GM12878 (cell line): ENCODE measurements around the gene BLOC1S3. TPM values are rescaled to one million over a fixed set of nuclear protein-coding genes. Genes with fewer than 3 reads are reported as not detected.

Experiments used
- ATAC-seq: fragments of 200-7000 bp; cut with Tn5 transposase; 3 replicates; pipeline ENCODE4 v1.9.1; 2020; ENCODE audit warnings: mild to moderate bottlenecking, moderate library complexity
- BruUV-seq: library from RNA; stranded (reverse); fragments of 400-500 nt; replicated peaks from 2 replicates; lab custom pipeline; 2021; lab: Mats Ljungman, UMichigan
- CTCF ChIA-PET: fragments of 300-600 bp; sonication (Branson Sonifier 250); formaldehyde crosslinking; extraction: SDS; loops from one replicate; lab custom pipeline; 2021; ENCODE audit warnings: inconsistent platforms; lab: Yijun Ruan, JAX
- POLR2A ChIA-PET: fragments of 350-600 bp; formaldehyde crosslinking; extraction: SDS; loops from one replicate; lab custom pipeline; 2021; ENCODE audit warnings: inconsistent platforms; lab: Charles Lee
- RAD21 ChIA-PET: fragments of 300-600 bp; sonication (Branson Sonifier 250); formaldehyde crosslinking; loops from one replicate; lab custom pipeline; 2023; ENCODE audit warnings: antibody characterized with exemption; ENCODE audit not compliant: unreplicated experiment; lab: Charles Lee
- SMC1A ChIA-PET: fragments of 300-600 bp; sonication (Branson Sonifier 250); formaldehyde crosslinking; loops from one replicate; lab custom pipeline; 2023; ENCODE audit not compliant: unreplicated experiment, uncharacterized antibody; lab: Charles Lee
- DNase-seq: peaks from one replicate; pipeline ENCODE4 v3.0.0-alpha.2; 2011; ENCODE audit warnings: low read depth, low spot score
- FAIRE-seq: peaks from 3 replicates; lab custom pipeline; 2011; peaks lifted over from hg19 to GRCh38; lab: Jason Lieb, UNC
- H2AFZ ChIP-seq: 2 replicates; pipeline ENCODE4 v1.6.0; 2011; ENCODE audit warnings: low read depth, low read length, control low read depth; ENCODE audit not compliant: control insufficient read depth
- H3K27ac ChIP-seq: 2 replicates; pipeline ENCODE4 v1.5.1; 2011; ENCODE audit warnings: control low read depth; ENCODE audit not compliant: control insufficient read depth, insufficient read depth
- H3K27me3 ChIP-seq, 2 experiments: replicated peaks in 1 of 2; 2 replicates each; pipeline versions ENCODE4 v1.6.0 to v1.6.1; 2011; ENCODE audit warnings: low read length in 1 of 2; ENCODE audit not compliant: control insufficient read depth in 2 of 2, insufficient read depth in 2 of 2
- H3K36me3 ChIP-seq, 2 experiments: 2 replicates each; pipeline ENCODE4 v1.5.1; 2011; ENCODE audit warnings: low read length in 1 of 2; ENCODE audit not compliant: control insufficient read depth in 2 of 2, insufficient read depth in 2 of 2
- H3K4me1 ChIP-seq: 2 replicates; pipeline ENCODE4 v1.6.1; 2011; ENCODE audit warnings: mild to moderate bottlenecking, low read length, moderate library complexity, mixed read lengths; ENCODE audit not compliant: control insufficient read depth, insufficient read depth
- H3K4me2 ChIP-seq: 2 replicates; pipeline ENCODE4 v1.6.0; 2011; ENCODE audit warnings: control low read depth; ENCODE audit not compliant: control insufficient read depth, insufficient read depth
- H3K4me3 ChIP-seq: fragments of 200-600 bp; sonication (generic); 2 replicates; pipeline ENCODE4 v1.5.1; 2016
- H3K79me2 ChIP-seq: 2 replicates; pipeline ENCODE4 v1.6.0; 2011; ENCODE audit warnings: low read length; ENCODE audit not compliant: control insufficient read depth, insufficient read depth
- H3K9ac ChIP-seq: 2 replicates; pipeline ENCODE4 v1.8.0; 2011; ENCODE audit warnings: low read length, control low read depth, mixed read lengths; ENCODE audit not compliant: control insufficient read depth, insufficient read depth
- H3K9me3 ChIP-seq: replicated peaks from 3 replicates; pipeline ENCODE4 v1.5.1; 2011; ENCODE audit warnings: mild to moderate bottlenecking, low read length; ENCODE audit not compliant: control insufficient read depth, insufficient read depth
- H4K20me1 ChIP-seq: 2 replicates; pipeline ENCODE4 v1.6.0; 2011; ENCODE audit not compliant: control insufficient read depth, insufficient read depth
- CHD1 ChIP-seq: IDR thresholded peaks from 2 replicates; pipeline ENCODE4 v1.6.1; 2012; ENCODE audit warnings: low read depth, low read length, improper control_type of control experiment
- CREB1 ChIP-seq: IDR thresholded peaks from 2 replicates; pipeline ENCODE4 v1.6.1; 2012; ENCODE audit warnings: low read depth, mild to moderate bottlenecking, inconsistent platforms
- EGR1 ChIP-seq, 2 experiments: IDR thresholded peaks; 1 replicate in 1 of 2; 2 replicates in 1 of 2; pipeline ENCODE4 v1.6.1; 2011 to 2012; ENCODE audit warnings: low read depth in 2 of 2, low read length in 2 of 2, borderline replicate concordance in 1 of 2, mild to moderate bottlenecking in 1 of 2, moderate library complexity in 1 of 2
- HCFC1 ChIP-seq: fragments of 150-350 bp; IDR thresholded peaks from 2 replicates; pipeline ENCODE4 v1.6.1; 2014; ENCODE audit warnings: low read length
- HDGF ChIP-seq: fragments of 450-650 bp; IDR thresholded peaks from 2 replicates; pipeline ENCODE4 v1.6.1; 2016; ENCODE audit warnings: antibody characterized with exemption
- IRF4 ChIP-seq: IDR thresholded peaks from 2 replicates; pipeline ENCODE4 v1.6.1; 2011; ENCODE audit warnings: low read depth, low read length
- KAT2A ChIP-seq: conservative IDR thresholded peaks from 2 replicates; pipeline ENCODE4 v1.6.1; 2011; ENCODE audit warnings: low read depth, low read length; ENCODE audit not compliant: control insufficient read depth
- NBN ChIP-seq: fragments of 450-650 bp; IDR thresholded peaks from 2 replicates; pipeline ENCODE4 v1.6.1; 2016
- NFYA ChIP-seq: IDR thresholded peaks from 2 replicates; pipeline ENCODE4 v1.6.1; 2011; ENCODE audit warnings: low read depth, mild to moderate bottlenecking, low read length, improper control_type of control experiment, borderline replicate concordance
- SMARCA5 ChIP-seq: fragments of 450-650 bp; IDR thresholded peaks from 2 replicates; pipeline ENCODE4 v1.6.1; 2017; ENCODE audit warnings: mild to moderate bottlenecking
- STAT3 ChIP-seq: IDR thresholded peaks from 2 replicates; pipeline ENCODE4 v1.6.1; 2011; ENCODE audit warnings: low read depth, low read length, improper control_type of control experiment
- TCF7 ChIP-seq: IDR thresholded peaks from 2 replicates; pipeline ENCODE4 v1.6.1; 2014; ENCODE audit warnings: antibody characterized with exemption, borderline replicate concordance
- WGBS: methylation state at CpG from one replicate; pipeline ENCODE4 v1.1.6; 2016; ENCODE audit warnings: low lambda C conversion rate; ENCODE audit not compliant: insufficient replicate concordance, insufficient coverage; ENCODE audit errors: missing lambda C conversion rate; 5-methylcytosine and 5-hydroxymethylcytosine counted together
- in situ Hi-C: fragments of 300-500 bp; cut with MboI; formaldehyde crosslinking; loops from 9 replicates; pipeline ENCODE4 v1.14.3; 2018; ENCODE audit warnings: mixed read lengths
- intact Hi-C: fragments of 100-400 bp; cut with micrococcal nuclease; formaldehyde crosslinking; loops from one replicate; pipeline ENCODE4 v1.14.2; 2022; ENCODE audit not compliant: unreplicated experiment
- polyA plus RNA-seq, 11 experiments: library from polyadenylated mRNA; depleted of rRNA in 4 of 11; unstranded in 6 of 11; stranded (reverse) in 5 of 11; fragments of >200 nt; fragmentation: Nextera tagmentation in 4 of 11; fragmentation: Illumina TruSeq in 1 of 11; extraction: Ambion mirVana in 4 of 11; extraction: Trizol in 1 of 11; gene quantifications; 1 replicate in 1 of 11; 2 replicates in 10 of 11; pipeline versions ENCODE4 v1.2.1 to v1.2.3, GENCODE V29; 2011 to 2016; ENCODE audit warnings: inconsistent platforms in 2 of 11, missing spikeins in 2 of 11, low read depth in 1 of 11
- total RNA-seq, 4 experiments: library from RNA; depleted of rRNA in 3 of 4; stranded (reverse); fragments of >200 nt in 3 of 4; fragmentation: Illumina TruSeq in 1 of 4; extraction: Trizol in 1 of 4; gene quantifications; 2 replicates each; pipeline versions ENCODE4 v1.2.1 to v1.2.3, GENCODE V29; 2013 to 2021
- TF ChIP-seq, protein P1 (sequence below): IDR thresholded peaks from 2 replicates; pipeline ENCODE4 v1.6.1; 2012; ENCODE audit warnings: low read length, inconsistent platforms
- TF ChIP-seq, protein P2 (sequence below): fragments of 450-650 bp; IDR thresholded peaks from 2 replicates; pipeline ENCODE4 v1.6.1; 2017; ENCODE audit warnings: mild to moderate bottlenecking, moderate library complexity
- TF ChIP-seq, protein P3 (sequence below): IDR thresholded peaks from 2 replicates; pipeline ENCODE4 v1.6.1; 2012; ENCODE audit warnings: low read depth, low read length, improper control_type of control experiment
- TF ChIP-seq, protein P4 (sequence below): IDR thresholded peaks from 2 replicates; pipeline ENCODE4 v1.6.1; 2011; ENCODE audit warnings: low read depth, low read length, improper control_type of control experiment, borderline replicate concordance
- TF ChIP-seq, protein P5 (sequence below): fragments of 450-650 bp; IDR thresholded peaks from 2 replicates; pipeline ENCODE4 v1.6.1; 2018; ENCODE audit warnings: borderline replicate concordance, mild to moderate bottlenecking; ENCODE audit not compliant: partially characterized antibody

Gene BLOC1S3
- total and polyA plus RNA-seq, 10 of the 15 experiments (the other 5 are each of a cell fraction or from before 2014, with no cell fraction given): 3.6 to 18.3 (median 10.4) TPM

DNA sequence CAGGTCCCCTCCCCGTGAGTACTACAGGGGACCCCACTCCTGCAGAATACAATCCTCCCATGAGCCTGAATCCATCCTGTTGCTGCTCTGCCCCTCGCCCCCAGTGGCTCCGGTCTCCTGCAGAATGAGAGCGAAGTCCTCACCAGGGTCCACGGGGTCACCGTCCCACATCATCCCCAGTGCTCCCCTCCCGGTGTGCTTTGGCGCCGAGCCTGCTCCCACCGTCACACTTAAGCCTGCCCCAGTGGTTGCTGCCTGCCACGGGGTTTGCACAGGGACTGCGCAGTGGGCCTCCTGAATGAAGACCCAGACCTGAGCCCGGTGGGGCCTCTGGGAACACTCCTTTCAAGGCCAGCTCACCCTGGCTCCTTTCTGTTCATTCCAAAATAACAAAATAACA is 48.3 kb upstream of the BLOC1S3 start:
- no peak overlapping the region for H2AFZ ChIP-seq
- ChIA-PET RAD21 (no interaction called here), CTCF (interaction anchor here (1.7 kb wide), 1 partner anchor 10 kb away, joined by 6 read pairs; no protein-coding TSS in a partner anchor), SMC1A (no interaction called here), POLR2A (interaction anchor here (1.4 kb wide), 1 partner anchor 51 kb away, joined by 3 read pairs; the partner anchor contains the start of gene GEMIN7)
- no peaks in the 10 kb centered on the region for H4K20me1 ChIP-seq
- peaks cover 3 to 5% of the 10 kb centered on the region in 2 experiments; a peak in 3 of 4 replicates for H3K36me3 ChIP-seq
- no peak overlapping the region for H3K9ac ChIP-seq
- H3K27ac ChIP-seq: no peak overlapping the region
- no TSS peak for BruUV-seq
- DNase-seq (no peak), FAIRE-seq (no peak), ATAC-seq (no peak)
- no peak overlapping the region for H3K4me3 ChIP-seq
- no peaks in the 10 kb centered on the region for H3K9me3 ChIP-seq
- H3K4me1 ChIP-seq: peaks cover 24% of the 10 kb centered on the region
- H3K4me2 ChIP-seq: no peak overlapping the region
- 89% methylated on average over 13 of the region's 13 CpGs for WGBS
- in situ Hi-C loops (no loop called here), intact Hi-C loops (no loop called here)
- H3K79me2 ChIP-seq: peaks cover 27% of the 10 kb centered on the region
- no peaks in the 10 kb centered on the region for H3K27me3 ChIP-seq
- TF ChIP-seq, protein P1, sequence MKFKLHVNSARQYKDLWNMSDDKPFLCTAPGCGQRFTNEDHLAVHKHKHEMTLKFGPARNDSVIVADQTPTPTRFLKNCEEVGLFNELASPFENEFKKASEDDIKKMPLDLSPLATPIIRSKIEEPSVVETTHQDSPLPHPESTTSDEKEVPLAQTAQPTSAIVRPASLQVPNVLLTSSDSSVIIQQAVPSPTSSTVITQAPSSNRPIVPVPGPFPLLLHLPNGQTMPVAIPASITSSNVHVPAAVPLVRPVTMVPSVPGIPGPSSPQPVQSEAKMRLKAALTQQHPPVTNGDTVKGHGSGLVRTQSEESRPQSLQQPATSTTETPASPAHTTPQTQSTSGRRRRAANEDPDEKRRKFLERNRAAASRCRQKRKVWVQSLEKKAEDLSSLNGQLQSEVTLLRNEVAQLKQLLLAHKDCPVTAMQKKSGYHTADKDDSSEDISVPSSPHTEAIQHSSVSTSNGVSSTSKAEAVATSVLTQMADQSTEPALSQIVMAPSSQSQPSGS: no peak
- TF ChIP-seq STAT3 (no peak), NBN (no peak), CREB1 (no peak), NFYA (no peak), TCF7 (no peak), EGR1 (IDR thresholded peaks at IDR 0.05; ENCODE audit: borderline replicate concordance in 1 of 2, low read depth in 2 of 2, low read length in 2 of 2) (no peak), HCFC1 (no peak), KAT2A (no peak), HDGF (no peak), IRF4 (no peak), SMARCA5 (no peak), CHD1 (no peak)
- TF ChIP-seq, protein P2, sequence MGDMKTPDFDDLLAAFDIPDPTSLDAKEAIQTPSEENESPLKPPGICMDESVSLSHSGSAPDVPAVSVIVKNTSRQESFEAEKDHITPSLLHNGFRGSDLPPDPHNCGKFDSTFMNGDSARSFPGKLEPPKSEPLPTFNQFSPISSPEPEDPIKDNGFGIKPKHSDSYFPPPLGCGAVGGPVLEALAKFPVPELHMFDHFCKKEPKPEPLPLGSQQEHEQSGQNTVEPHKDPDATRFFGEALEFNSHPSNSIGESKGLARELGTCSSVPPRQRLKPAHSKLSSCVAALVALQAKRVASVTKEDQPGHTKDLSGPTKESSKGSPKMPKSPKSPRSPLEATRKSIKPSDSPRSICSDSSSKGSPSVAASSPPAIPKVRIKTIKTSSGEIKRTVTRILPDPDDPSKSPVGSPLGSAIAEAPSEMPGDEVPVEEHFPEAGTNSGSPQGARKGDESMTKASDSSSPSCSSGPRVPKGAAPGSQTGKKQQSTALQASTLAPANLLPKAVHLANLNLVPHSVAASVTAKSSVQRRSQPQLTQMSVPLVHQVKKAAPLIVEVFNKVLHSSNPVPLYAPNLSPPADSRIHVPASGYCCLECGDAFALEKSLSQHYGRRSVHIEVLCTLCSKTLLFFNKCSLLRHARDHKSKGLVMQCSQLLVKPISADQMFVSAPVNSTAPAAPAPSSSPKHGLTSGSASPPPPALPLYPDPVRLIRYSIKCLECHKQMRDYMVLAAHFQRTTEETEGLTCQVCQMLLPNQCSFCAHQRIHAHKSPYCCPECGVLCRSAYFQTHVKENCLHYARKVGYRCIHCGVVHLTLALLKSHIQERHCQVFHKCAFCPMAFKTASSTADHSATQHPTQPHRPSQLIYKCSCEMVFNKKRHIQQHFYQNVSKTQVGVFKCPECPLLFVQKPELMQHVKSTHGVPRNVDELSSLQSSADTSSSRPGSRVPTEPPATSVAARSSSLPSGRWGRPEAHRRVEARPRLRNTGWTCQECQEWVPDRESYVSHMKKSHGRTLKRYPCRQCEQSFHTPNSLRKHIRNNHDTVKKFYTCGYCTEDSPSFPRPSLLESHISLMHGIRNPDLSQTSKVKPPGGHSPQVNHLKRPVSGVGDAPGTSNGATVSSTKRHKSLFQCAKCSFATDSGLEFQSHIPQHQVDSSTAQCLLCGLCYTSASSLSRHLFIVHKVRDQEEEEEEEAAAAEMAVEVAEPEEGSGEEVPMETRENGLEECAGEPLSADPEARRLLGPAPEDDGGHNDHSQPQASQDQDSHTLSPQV: no peak
- TF ChIP-seq, protein P3, sequence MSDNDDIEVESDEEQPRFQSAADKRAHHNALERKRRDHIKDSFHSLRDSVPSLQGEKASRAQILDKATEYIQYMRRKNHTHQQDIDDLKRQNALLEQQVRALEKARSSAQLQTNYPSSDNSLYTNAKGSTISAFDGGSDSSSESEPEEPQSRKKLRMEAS: no peak
- TF ChIP-seq, protein P4, sequence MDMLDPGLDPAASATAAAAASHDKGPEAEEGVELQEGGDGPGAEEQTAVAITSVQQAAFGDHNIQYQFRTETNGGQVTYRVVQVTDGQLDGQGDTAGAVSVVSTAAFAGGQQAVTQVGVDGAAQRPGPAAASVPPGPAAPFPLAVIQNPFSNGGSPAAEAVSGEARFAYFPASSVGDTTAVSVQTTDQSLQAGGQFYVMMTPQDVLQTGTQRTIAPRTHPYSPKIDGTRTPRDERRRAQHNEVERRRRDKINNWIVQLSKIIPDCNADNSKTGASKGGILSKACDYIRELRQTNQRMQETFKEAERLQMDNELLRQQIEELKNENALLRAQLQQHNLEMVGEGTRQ: no peak
- TF ChIP-seq, protein P5, sequence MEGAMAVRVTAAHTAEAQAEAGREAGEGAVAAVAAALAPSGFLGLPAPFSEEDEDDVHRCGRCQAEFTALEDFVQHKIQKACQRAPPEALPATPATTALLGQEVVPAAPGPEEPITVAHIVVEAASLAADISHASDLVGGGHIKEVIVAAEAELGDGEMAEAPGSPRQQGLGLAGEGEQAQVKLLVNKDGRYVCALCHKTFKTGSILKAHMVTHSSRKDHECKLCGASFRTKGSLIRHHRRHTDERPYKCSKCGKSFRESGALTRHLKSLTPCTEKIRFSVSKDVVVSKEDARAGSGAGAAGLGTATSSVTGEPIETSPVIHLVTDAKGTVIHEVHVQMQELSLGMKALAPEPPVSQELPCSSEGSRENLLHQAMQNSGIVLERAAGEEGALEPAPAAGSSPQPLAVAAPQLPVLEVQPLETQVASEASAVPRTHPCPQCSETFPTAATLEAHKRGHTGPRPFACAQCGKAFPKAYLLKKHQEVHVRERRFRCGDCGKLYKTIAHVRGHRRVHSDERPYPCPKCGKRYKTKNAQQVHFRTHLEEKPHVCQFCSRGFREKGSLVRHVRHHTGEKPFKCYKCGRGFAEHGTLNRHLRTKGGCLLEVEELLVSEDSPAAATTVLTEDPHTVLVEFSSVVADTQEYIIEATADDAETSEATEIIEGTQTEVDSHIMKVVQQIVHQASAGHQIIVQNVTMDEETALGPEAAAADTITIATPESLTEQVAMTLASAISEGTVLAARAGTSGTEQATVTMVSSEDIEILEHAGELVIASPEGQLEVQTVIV: no peak
